HG02852 (cell line): ENCODE results near the gene PRR5L.
"Not testable (repeated sequence)": the region's sequence is repeated elsewhere in the genome, so short reads cannot be mapped to it uniquely, and the experiment has no call there.

Experiments used
- ATAC-seq: cut with Tn5 transposase; IDR thresholded peaks from one replicate; pipeline ENCODE4 v1.9.1; 2021; ENCODE audit warnings: mild to moderate bottlenecking, moderate library complexity; ENCODE audit not compliant: unreplicated experiment

Gene PRR5L

GRCh38 chr11:36325403-36325802 is 29.3 kb downstream of the PRR5L start:
- not testable (repeated sequence) for ATAC-seq

GRCh38 chr11:36326524-36327419 is 30.7 kb downstream of the PRR5L start:
- peak; percentile 75 for ATAC-seq

GRCh38 chr11:36328966-36329673 is 33.0 kb downstream of the PRR5L start:
- no peak for ATAC-seq

- no peak for ATAC-seq
Observed at GRCh38 chr11:36330411-36330810, 34.3 kb downstream of the PRR5L start.

- no peak for ATAC-seq
Observed at GRCh38 chr11:36333468-36333867, 37.4 kb downstream of the PRR5L start.

GRCh38 chr11:36333897-36334296 is 37.8 kb downstream of the PRR5L start:
- no peak for ATAC-seq

- no peak for ATAC-seq
Observed at GRCh38 chr11:36339888-36340287, 43.8 kb downstream of the PRR5L start.

- no peak for ATAC-seq
Observed at GRCh38 chr11:36340897-36341296, 44.8 kb downstream of the PRR5L start.

GRCh38 chr11:36341915-36342314 is 45.8 kb downstream of the PRR5L start:
- no peak for ATAC-seq

- ATAC-seq: no peak
Observed at GRCh38 chr11:36342327-36342726, 46.2 kb downstream of the PRR5L start.

- no peak for ATAC-seq
Observed at GRCh38 chr11:36343436-36343835, 47.3 kb downstream of the PRR5L start.

- ATAC-seq: no peak
Observed at GRCh38 chr11:36345084-36345511, 49.0 kb downstream of the PRR5L start.

GRCh38 chr11:36345535-36346141 is 49.5 kb downstream of the PRR5L start:
- no peak for ATAC-seq

- peak; percentile 22 for ATAC-seq
Observed at GRCh38 chr11:36346562-36347383, 50.7 kb downstream of the PRR5L start.

GRCh38 chr11:36347384-36347906 is 51.4 kb downstream of the PRR5L start:
- ATAC-seq: peak; percentile 64

- no peak for ATAC-seq
Observed at GRCh38 chr11:36349351-36350136, 53.5 kb downstream of the PRR5L start.

- no peak for ATAC-seq
Observed at GRCh38 chr11:36350137-36350513, 54.0 kb downstream of the PRR5L start.

- ATAC-seq: no peak
Observed at GRCh38 chr11:36352922-36353321, 56.8 kb downstream of the PRR5L start.

- ATAC-seq: peak; percentile 83
Observed at GRCh38 chr11:36354221-36355003, 58.3 kb downstream of the PRR5L start.
